ENCODE data around the gene CNTN6.

The CNTN6 gene

GRCh38 chr3:1447452-1447851 lies 354.6 kb downstream of the CNTN6 start:
- TF ChIP-seq, protein P1, sequence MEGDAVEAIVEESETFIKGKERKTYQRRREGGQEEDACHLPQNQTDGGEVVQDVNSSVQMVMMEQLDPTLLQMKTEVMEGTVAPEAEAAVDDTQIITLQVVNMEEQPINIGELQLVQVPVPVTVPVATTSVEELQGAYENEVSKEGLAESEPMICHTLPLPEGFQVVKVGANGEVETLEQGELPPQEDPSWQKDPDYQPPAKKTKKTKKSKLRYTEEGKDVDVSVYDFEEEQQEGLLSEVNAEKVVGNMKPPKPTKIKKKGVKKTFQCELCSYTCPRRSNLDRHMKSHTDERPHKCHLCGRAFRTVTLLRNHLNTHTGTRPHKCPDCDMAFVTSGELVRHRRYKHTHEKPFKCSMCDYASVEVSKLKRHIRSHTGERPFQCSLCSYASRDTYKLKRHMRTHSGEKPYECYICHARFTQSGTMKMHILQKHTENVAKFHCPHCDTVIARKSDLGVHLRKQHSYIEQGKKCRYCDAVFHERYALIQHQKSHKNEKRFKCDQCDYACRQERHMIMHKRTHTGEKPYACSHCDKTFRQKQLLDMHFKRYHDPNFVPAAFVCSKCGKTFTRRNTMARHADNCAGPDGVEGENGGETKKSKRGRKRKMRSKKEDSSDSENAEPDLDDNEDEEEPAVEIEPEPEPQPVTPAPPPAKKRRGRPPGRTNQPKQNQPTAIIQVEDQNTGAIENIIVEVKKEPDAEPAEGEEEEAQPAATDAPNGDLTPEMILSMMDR (IDR thresholded peaks at IDR 0.05; ENCODE audit: low read depth, low read length), result no peak
- no peak for DNase-seq (ENCODE audit: low read depth in 2 of 2)

GRCh38 chr3:1448443-1448842 lies 355.6 kb downstream of the CNTN6 start:
- TF ChIP-seq, protein P1 (IDR thresholded peaks at IDR 0.05; ENCODE audit: low read depth, low read length), result no peak
- H3K4me3 ChIP-seq (replicated peaks in 1 of 2; ENCODE audit: low read depth in 2 of 2, low read length in 2 of 2), result no peak overlapping the region
- DNase-seq (ENCODE audit: low read depth in 2 of 2), result no peak

More at GRCh38 chr3:1447452-1447851, 354.6 kb downstream of the CNTN6 start:
- H3K4me3 ChIP-seq (replicated peaks in 1 of 2; ENCODE audit: low read depth in 2 of 2, low read length in 2 of 2), result no peak overlapping the region
